Activated CD8-positive, alpha-beta T cell treated with anti-CD3 and anti-CD28 coated beads for 36 hours (primary cell): ENCODE results near the gene PRPH2. TPM values are rescaled to one million over a fixed set of nuclear protein-coding genes. Genes with fewer than 3 reads are reported as not detected.

Experiments
- ATAC-seq: fragments of 200-7000 bp; cut with Tn5 transposase; one replicate; pipeline ENCODE4 v1.10.0; 2021; ENCODE audit warnings: mild to moderate bottlenecking, moderate library complexity
- CTCF ChIA-PET: fragments of 350-600 bp; sonication (Branson Sonifier 250); formaldehyde crosslinking; loops from one replicate; lab custom pipeline; 2021; ENCODE audit warnings: antibody characterized with exemption; lab: Charles Lee
- POLR2A ChIA-PET: fragments of 350-600 bp; sonication (Branson Sonifier 250); formaldehyde crosslinking; loops from one replicate; lab custom pipeline; 2021; ENCODE audit warnings: antibody characterized with exemption; lab: Charles Lee
- DNase-seq: peaks from one replicate; pipeline ENCODE4 v3.0.0-alpha.2; 2020
- H3K27ac Mint-ChIP-seq: one replicate; pipeline ENCODE4 v1.8.0; 2021; ENCODE audit warnings: mild to moderate bottlenecking, mixed read lengths
- H3K27me3 Mint-ChIP-seq: one replicate; pipeline ENCODE4 v1.8.0; 2021; ENCODE audit warnings: mixed read lengths
- H3K36me3 Mint-ChIP-seq: one replicate; pipeline ENCODE4 v1.8.0; 2021; ENCODE audit warnings: low read depth, mixed read lengths
- H3K4me1 Mint-ChIP-seq: one replicate; pipeline ENCODE4 v1.8.0; 2021; ENCODE audit warnings: low read depth, mixed read lengths
- H3K4me3 Mint-ChIP-seq: one replicate; pipeline ENCODE4 v1.8.0; 2021; ENCODE audit warnings: mild to moderate bottlenecking, moderate library complexity, mixed read lengths
- H3K9me3 Mint-ChIP-seq: one replicate; pipeline ENCODE4 v1.8.0; 2021; ENCODE audit warnings: mixed read lengths
- CTCF ChIP-seq: fragments of 200-600 bp; IDR thresholded peaks from one replicate; pipeline ENCODE4 v1.8.0; 2022; ENCODE audit warnings: antibody characterized with exemption, mild to moderate bottlenecking
- intact Hi-C: fragments of 100-400 bp; cut with micrococcal nuclease; formaldehyde crosslinking; loops from one replicate; pipeline ENCODE4 v1.10.0; 2022
- total RNA-seq, 2 experiments: library from RNA; stranded (reverse); gene quantifications; one replicate each; pipeline ENCODE4 v1.2.3, GENCODE V29; 2021

PRPH2 gene
- total RNA-seq, 2 experiments from 2014 or later: not detected

- intact Hi-C loops: no loop called here
- Mint-ChIP-seq H3K9me3 (no peaks in the 10 kb centered on the region), H3K27me3 (no peaks in the 10 kb centered on the region), H3K4me3 (no peak overlapping the region), H3K36me3 (peaks cover 6% of the 10 kb centered on the region), H3K4me1 (no peaks in the 10 kb centered on the region), H3K27ac (no peak overlapping the region)
- ChIA-PET CTCF (no interaction called here), POLR2A (interaction anchor here (0.6 to 2.3 kb wide), 6 partner anchors 8 to 39 kb away, joined by 3 to 9 read pairs (median 3); partner anchors contain the start of gene PRPH2)
- DNase-seq: no peak
- no peak for TF ChIP-seq CTCF
- no peak for ATAC-seq
Observed at GRCh38 chr6:42761287-42762067, 39.1 kb upstream of the PRPH2 start.

GRCh38 chr6:42758756-42759430 lies 36.5 kb upstream of the PRPH2 start:
- Mint-ChIP-seq H3K9me3 (no peaks in the 10 kb centered on the region), H3K4me1 (no peaks in the 10 kb centered on the region), H3K36me3 (peaks cover 6% of the 10 kb centered on the region), H3K27ac (no peak overlapping the region), H3K27me3 (no peaks in the 10 kb centered on the region), H3K4me3 (no peak overlapping the region)
- DNase-seq (no peak), ATAC-seq (no peak)
- ChIA-PET CTCF (interaction anchor here (1.2 to 1.5 kb wide), 2 partner anchors 9 to 11 kb away, joined by 4 read pairs; no protein-coding TSS in a partner anchor), POLR2A (interaction anchor here (0.8 to 1.3 kb wide), 5 partner anchors 11 to 41 kb away, joined by 3 to 5 read pairs (median 3); partner anchors contain the start of genes BICRAL and TBCC)
- intact Hi-C loops: no loop called here
- TF ChIP-seq CTCF: no peak

- no peak overlapping the region for H3K4me3 Mint-ChIP-seq
- intact Hi-C loops: no loop called here
- no peak overlapping the region for H3K27ac Mint-ChIP-seq
- CTCF ChIA-PET: no interaction called here
- ATAC-seq: no peak
- no peaks in the 10 kb centered on the region for H3K27me3 Mint-ChIP-seq
- DNase-seq: no peak
- peaks cover 9% of the 10 kb centered on the region for H3K36me3 Mint-ChIP-seq
- no peak for TF ChIP-seq CTCF
- no peaks in the 10 kb centered on the region for H3K9me3 Mint-ChIP-seq
- POLR2A ChIA-PET: interaction anchor here (1.9 kb wide), 1 partner anchor 14 kb away, joined by 7 read pairs; no protein-coding TSS in a partner anchor
- peaks cover 4% of the 10 kb centered on the region for H3K4me1 Mint-ChIP-seq
Observed at GRCh38 chr6:42756722-42757121, 34.3 kb upstream of the PRPH2 start.

GRCh38 chr6:42754759-42755158 lies 32.4 kb upstream of the PRPH2 start:
- peaks cover 9% of the 10 kb centered on the region for H3K36me3 Mint-ChIP-seq
- no peak overlapping the region for H3K27ac Mint-ChIP-seq
- H3K4me3 Mint-ChIP-seq: no peak overlapping the region
- no peak for TF ChIP-seq CTCF
- peaks cover 6% of the 10 kb centered on the region for H3K4me1 Mint-ChIP-seq
- H3K27me3 Mint-ChIP-seq: no peaks in the 10 kb centered on the region
- ATAC-seq (no peak), DNase-seq (no peak)
- ChIA-PET CTCF (no interaction called here), POLR2A (interaction anchor here (1.9 kb wide), 1 partner anchor 16 kb away, joined by 7 read pairs; no protein-coding TSS in a partner anchor)
- intact Hi-C loops: no loop called here
- H3K9me3 Mint-ChIP-seq: no peaks in the 10 kb centered on the region

- ChIA-PET CTCF (no interaction called here), POLR2A (interaction anchor here (1.2 to 10.2 kb wide), 2 partner anchors 20 to 32 kb away, joined by 3 to 119 read pairs; partner anchors contain the start of gene BICRAL)
Observed at GRCh38 chr6:42751055-42751454, 28.7 kb upstream of the PRPH2 start.

More at GRCh38 chr6:42751055-42751454, 28.7 kb upstream of the PRPH2 start:
- H3K27me3 Mint-ChIP-seq: no peaks in the 10 kb centered on the region
- peaks cover 23% of the 10 kb centered on the region for H3K4me1 Mint-ChIP-seq
- intact Hi-C loops: no loop called here
- no peak overlapping the region for H3K4me3 Mint-ChIP-seq
- no peak for DNase-seq
- no peak overlapping the region for H3K27ac Mint-ChIP-seq
- TF ChIP-seq CTCF: no peak
- peaks cover 10% of the 10 kb centered on the region for H3K36me3 Mint-ChIP-seq
- no peak for ATAC-seq
- no peaks in the 10 kb centered on the region for H3K9me3 Mint-ChIP-seq
